Stimulated activated naive CD8-positive, alpha-beta T cell treated with anti-CD3 and anti-CD28 coated beads, Interleukin-15, amount 100 ng/mL, for 72 hours (primary cell): ENCODE results near the gene LRRC8A.

Source experiments
- ATAC-seq: fragments of 150-1000 bp; cut with Tn5 transposase; 2 replicates; pipeline ENCODE4 v1.10.0; 2021; ENCODE audit warnings: mild to moderate bottlenecking, moderate library complexity
- DNase-seq, 2 donors: peaks; one replicate each; pipeline ENCODE4 v3.0.0; 2021 to 2022
- H3K27ac Mint-ChIP-seq, 2 donors: one replicate each; pipeline ENCODE4 v1.8.0; 2022; ENCODE audit warnings: mild to moderate bottlenecking in 2 of 2, mixed read lengths in 2 of 2, moderate library complexity in 2 of 2
- H3K27me3 Mint-ChIP-seq: one replicate; pipeline ENCODE4 v1.8.0; 2022; ENCODE audit warnings: mixed read lengths
- H3K4me1 Mint-ChIP-seq: one replicate; pipeline ENCODE4 v1.8.0; 2022; ENCODE audit warnings: mild to moderate bottlenecking, mixed read lengths
- H3K4me3 Mint-ChIP-seq, 2 donors: one replicate each; pipeline ENCODE4 v1.8.0; 2022; ENCODE audit warnings: mild to moderate bottlenecking in 2 of 2, mixed read lengths in 2 of 2, moderate library complexity in 1 of 2
- H3K9me3 Mint-ChIP-seq, 2 donors: one replicate each; pipeline ENCODE4 v1.8.0; 2022; ENCODE audit warnings: mixed read lengths in 2 of 2

LRRC8A gene

GRCh38 chr9:128903871-128904620, 22.1 kb downstream of the LRRC8A start:
- H3K27me3 Mint-ChIP-seq, result no peaks in the 10 kb centered on the region
- ATAC-seq, result no peak

GRCh38 chr9:128905964-128906363, 24.0 kb downstream of the LRRC8A start:
- no peak for ATAC-seq
- Mint-ChIP-seq H3K9me3 (no peaks in the 10 kb centered on the region), H3K27me3 (no peaks in the 10 kb centered on the region), H3K27ac (no peak overlapping the region), H3K4me1 (peaks cover 68% of the 10 kb centered on the region), H3K4me3 (no peak overlapping the region)
- no peak for DNase-seq

More at GRCh38 chr9:128903871-128904620, 22.1 kb downstream of the LRRC8A start:
- peak overlapping the region in 1 of 2 donors; percentile 27 for H3K27ac Mint-ChIP-seq
- H3K9me3 Mint-ChIP-seq, result no peaks in the 10 kb centered on the region
- no peak overlapping the region for H3K4me3 Mint-ChIP-seq
- no peak for DNase-seq
- peaks cover 68% of the 10 kb centered on the region for H3K4me1 Mint-ChIP-seq

- no peaks in the 10 kb centered on the region for H3K9me3 Mint-ChIP-seq
- H3K27ac Mint-ChIP-seq, result no peak overlapping the region
- no peaks in the 10 kb centered on the region for H3K27me3 Mint-ChIP-seq
- no peak for ATAC-seq
- H3K4me1 Mint-ChIP-seq, result peaks cover 68% of the 10 kb centered on the region
- no peak overlapping the region for H3K4me3 Mint-ChIP-seq
- no peak for DNase-seq
Observed at GRCh38 chr9:128906741-128907140, 24.8 kb downstream of the LRRC8A start.

GRCh38 chr9:128908372-128908771, 26.4 kb downstream of the LRRC8A start:
- no peak for DNase-seq
- Mint-ChIP-seq H3K27ac (peak overlapping the region; percentile 21 to 64), H3K4me1 (peaks cover 68% of the 10 kb centered on the region), H3K9me3 (no peaks in the 10 kb centered on the region), H3K27me3 (no peaks in the 10 kb centered on the region), H3K4me3 (no peak overlapping the region)
- ATAC-seq, result no peak

- H3K27ac Mint-ChIP-seq, result peak overlapping the region; percentile 53 to 86
- peak overlapping the region; percentile 48 to 57 for H3K4me3 Mint-ChIP-seq
- no peaks in the 10 kb centered on the region for H3K9me3 Mint-ChIP-seq
- DNase-seq, result peak in 1 of 2 donors; percentile 56
- no peaks in the 10 kb centered on the region for H3K27me3 Mint-ChIP-seq
- peaks cover 73% of the 10 kb centered on the region for H3K4me1 Mint-ChIP-seq
- peak; percentile 89 for ATAC-seq
Observed at GRCh38 chr9:128909859-128910258, 27.9 kb downstream of the LRRC8A start.

GRCh38 chr9:128910906-128911305, 29.0 kb downstream of the LRRC8A start:
- Mint-ChIP-seq H3K27me3 (no peaks in the 10 kb centered on the region), H3K4me1 (peaks cover 79% of the 10 kb centered on the region), H3K4me3 (no peak overlapping the region), H3K27ac (no peak overlapping the region), H3K9me3 (no peaks in the 10 kb centered on the region)
- no peak for DNase-seq
- no peak for ATAC-seq

- Mint-ChIP-seq H3K27ac (no peak overlapping the region), H3K4me1 (peaks cover 76% of the 10 kb centered on the region), H3K4me3 (no peak overlapping the region), H3K27me3 (no peaks in the 10 kb centered on the region), H3K9me3 (no peaks in the 10 kb centered on the region)
- ATAC-seq, result no peak
- DNase-seq, result no peak
Observed at GRCh38 chr9:128911529-128912035, 29.6 kb downstream of the LRRC8A start.

- DNase-seq (no peak), ATAC-seq (no peak)
- peak overlapping the region in 1 of 2 donors; percentile 14 for H3K4me3 Mint-ChIP-seq
Observed at GRCh38 chr9:128912270-128912853, 30.4 kb downstream of the LRRC8A start.

GRCh38 chr9:128913048-128913900, 31.3 kb downstream of the LRRC8A start:
- Mint-ChIP-seq H3K4me1 (peaks cover 73% of the 10 kb centered on the region), H3K27me3 (no peaks in the 10 kb centered on the region), H3K27ac (peak overlapping the region in 1 of 2 donors; percentile 79), H3K4me3 (peak overlapping the region in 1 of 2 donors; percentile 26), H3K9me3 (no peaks in the 10 kb centered on the region)
- ATAC-seq, result no peak
- no peak for DNase-seq

More at GRCh38 chr9:128912270-128912853, 30.4 kb downstream of the LRRC8A start:
- Mint-ChIP-seq H3K9me3 (no peaks in the 10 kb centered on the region), H3K27ac (no peak overlapping the region), H3K27me3 (no peaks in the 10 kb centered on the region), H3K4me1 (peaks cover 74% of the 10 kb centered on the region)

- H3K27ac Mint-ChIP-seq, result peak overlapping the region in 1 of 2 donors; percentile 76
Observed at GRCh38 chr9:128913995-128914772, 32.3 kb downstream of the LRRC8A start.

GRCh38 chr9:128916204-128916603, 34.3 kb downstream of the LRRC8A start:
- no peak overlapping the region for H3K27ac Mint-ChIP-seq
- ATAC-seq (no peak), DNase-seq (no peak)
- no peaks in the 10 kb centered on the region for H3K9me3 Mint-ChIP-seq
- no peaks in the 10 kb centered on the region for H3K27me3 Mint-ChIP-seq
- H3K4me1 Mint-ChIP-seq, result peaks cover 51% of the 10 kb centered on the region
- no peak overlapping the region for H3K4me3 Mint-ChIP-seq

More at GRCh38 chr9:128913995-128914772, 32.3 kb downstream of the LRRC8A start:
- no peaks in the 10 kb centered on the region for H3K27me3 Mint-ChIP-seq
- peak overlapping the region in 1 of 2 donors; percentile 5 for H3K4me3 Mint-ChIP-seq
- no peaks in the 10 kb centered on the region for H3K9me3 Mint-ChIP-seq
- H3K4me1 Mint-ChIP-seq, result peaks cover 68% of the 10 kb centered on the region
- ATAC-seq, result peak; percentile 32
- DNase-seq, result no peak

- Mint-ChIP-seq H3K4me1 (peaks cover 50% of the 10 kb centered on the region), H3K9me3 (no peaks in the 10 kb centered on the region), H3K4me3 (no peak overlapping the region), H3K27me3 (no peaks in the 10 kb centered on the region), H3K27ac (no peak overlapping the region)
- no peak for DNase-seq
- ATAC-seq, result no peak
Observed at GRCh38 chr9:128916745-128917144, 34.8 kb downstream of the LRRC8A start.

- Mint-ChIP-seq H3K27ac (no peak overlapping the region), H3K4me3 (no peak overlapping the region), H3K4me1 (peaks cover 50% of the 10 kb centered on the region), H3K27me3 (no peaks in the 10 kb centered on the region), H3K9me3 (no peaks in the 10 kb centered on the region)
- DNase-seq (no peak), ATAC-seq (no peak)
Observed at GRCh38 chr9:128917151-128917849, 35.4 kb downstream of the LRRC8A start.

GRCh38 chr9:128918921-128919320, 37.0 kb downstream of the LRRC8A start:
- no peak for ATAC-seq

More at GRCh38 chr9:128918921-128919320, 37.0 kb downstream of the LRRC8A start:
- Mint-ChIP-seq H3K27ac (peak overlapping the region in 1 of 2 donors; percentile 65), H3K9me3 (no peaks in the 10 kb centered on the region), H3K4me3 (no peak overlapping the region), H3K27me3 (no peaks in the 10 kb centered on the region), H3K4me1 (peaks cover 35% of the 10 kb centered on the region)
- no peak for DNase-seq
